ENCODE data around the gene BBOF1.

The BBOF1 gene

DNA sequence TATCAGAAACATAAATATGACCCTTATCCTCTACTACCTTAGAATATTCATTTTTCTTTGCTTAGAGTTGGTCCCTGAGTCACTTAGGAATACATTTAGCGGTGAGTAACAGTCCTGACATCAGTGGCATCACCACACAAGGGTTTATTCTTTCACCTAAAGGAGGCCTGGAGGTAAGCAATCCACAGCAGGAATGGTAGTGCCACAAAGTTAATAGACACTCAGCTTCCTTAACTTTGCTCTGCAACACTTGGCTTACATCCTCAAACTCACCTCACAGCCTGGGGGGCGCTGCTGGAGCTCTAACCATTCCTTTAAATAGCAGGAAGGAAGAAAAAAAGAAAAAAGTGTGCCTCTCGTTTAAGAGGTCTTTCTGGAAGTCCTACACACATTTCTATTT lies 29.1 kb downstream of the BBOF1 start:
- Histone ChIP-seq H4K20me1 (no peaks in the 10 kb centered on the region), H3K36me3 (no peaks in the 10 kb centered on the region), H3K4me1 (peaks cover 0 to 15% (median 10%) of the 10 kb centered on the region in 10 experiments; a peak in 11 of 20 replicates), H3K27ac (no peak overlapping the region), H3K4me3 (no peak overlapping the region), H3K27me3 (no peaks in the 10 kb centered on the region), H3K9ac (no peak overlapping the region), H3K4me2 (no peak overlapping the region), H3K9me3 (replicated peaks in 1 of 11) (no peaks in the 10 kb centered on the region)
- TF ChIP-seq Cebpa-rat (IDR thresholded peaks at IDR 0.05), result no peak

DNA sequence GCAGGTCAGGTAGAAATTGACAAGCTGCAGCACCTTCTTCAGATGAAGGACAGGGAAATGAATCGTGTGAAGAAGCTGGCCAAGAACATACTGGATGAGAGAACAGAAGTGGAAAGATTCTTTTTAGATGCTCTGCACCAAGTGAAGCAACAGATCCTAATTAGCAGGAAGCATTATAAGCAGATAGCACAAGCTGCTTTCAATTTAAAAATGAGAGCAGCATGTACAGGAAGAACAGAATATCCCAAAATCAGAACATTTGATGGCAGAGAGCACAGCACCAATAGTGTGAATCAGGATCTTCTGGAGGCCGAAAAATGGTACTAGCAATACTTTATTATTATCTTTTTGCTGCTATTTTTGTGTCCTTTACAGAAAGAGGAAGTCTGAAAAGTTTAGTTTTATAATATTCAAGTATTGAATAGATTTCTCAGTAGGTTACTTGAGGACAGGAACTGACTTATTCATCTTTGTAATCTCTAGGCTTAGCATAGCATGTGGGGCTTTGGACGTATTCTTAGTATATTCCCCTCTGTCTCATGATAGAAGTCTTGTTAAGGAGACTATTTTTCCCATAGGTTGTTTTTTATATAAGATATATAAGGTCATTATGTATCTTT lies 30.8 kb downstream of the BBOF1 start:
- H3K27ac ChIP-seq, result no peak overlapping the region
- no peaks in the 10 kb centered on the region for H3K9me3 ChIP-seq (replicated peaks in 1 of 11)
- no peak for TF ChIP-seq Cebpa-rat (IDR thresholded peaks at IDR 0.05)
- H3K27me3 ChIP-seq, result no peaks in the 10 kb centered on the region
- peak overlapping the region in 5 of 11 experiments; percentile 10 to 50 (median 18); a peak in 7 of 22 replicates for H3K4me2 ChIP-seq
- H3K4me3 ChIP-seq, result no peak overlapping the region
- no peak overlapping the region for H3K9ac ChIP-seq
- H3K4me1 ChIP-seq, result peaks cover 0 to 15% (median 10%) of the 10 kb centered on the region in 10 experiments; a peak in 11 of 20 replicates
- H3K36me3 ChIP-seq, result no peaks in the 10 kb centered on the region
- H4K20me1 ChIP-seq, result no peaks in the 10 kb centered on the region

DNA sequence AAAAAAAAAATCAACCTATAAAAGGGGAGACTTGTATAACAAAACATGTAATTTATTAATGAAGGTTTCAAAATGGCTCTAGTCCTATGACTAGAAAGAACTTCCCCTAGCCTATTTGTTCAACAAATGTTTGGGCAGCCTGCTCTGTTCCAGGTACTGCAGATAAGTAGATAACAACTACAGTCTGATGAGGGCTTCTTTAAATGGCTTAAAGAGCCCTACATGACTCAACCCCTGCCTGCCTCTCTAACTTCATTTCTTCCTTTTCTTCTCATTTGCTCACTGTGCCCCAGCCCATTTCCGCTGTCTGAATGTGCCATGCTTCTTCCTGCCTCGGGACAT lies 43.6 kb downstream of the BBOF1 start:
- no peaks in the 10 kb centered on the region for H3K9me3 ChIP-seq (replicated peaks in 1 of 11)
- H3K4me1 ChIP-seq, result peaks cover 0 to 15% (median 0%) of the 10 kb centered on the region in 10 experiments; a peak in 5 of 20 replicates
- no peaks in the 10 kb centered on the region for H3K27me3 ChIP-seq
- H3K36me3 ChIP-seq, result peaks cover 25 to 99% (median 59%) of the 10 kb centered on the region in 11 experiments; a peak in 21 of 22 replicates
- no peak overlapping the region for H3K4me2 ChIP-seq
- no peak overlapping the region for H3K27ac ChIP-seq
- no peak for TF ChIP-seq Cebpa-rat (IDR thresholded peaks at IDR 0.05)
- H3K9ac ChIP-seq, result no peak overlapping the region
- H4K20me1 ChIP-seq, result no peaks in the 10 kb centered on the region
- no peak overlapping the region for H3K4me3 ChIP-seq

DNA sequence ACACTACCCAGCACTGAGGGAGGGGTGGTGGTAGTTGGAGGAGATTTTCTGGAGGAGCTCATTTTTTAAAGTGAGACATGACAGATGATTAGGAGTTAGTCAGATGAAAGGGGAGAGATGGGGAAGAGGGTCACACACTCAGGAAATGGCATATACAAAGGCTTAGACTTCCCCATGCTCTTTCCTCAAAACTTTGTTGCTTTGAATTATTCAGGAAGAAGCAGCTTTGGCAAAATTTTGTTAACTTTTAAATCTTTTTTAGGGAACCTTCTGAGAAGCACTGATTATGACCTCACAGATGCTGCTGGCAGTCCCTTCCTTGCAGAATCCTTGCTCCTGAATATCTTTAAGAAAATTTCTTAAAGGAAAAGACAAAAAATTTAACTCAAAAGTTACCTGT lies 45.3 kb downstream of the BBOF1 start:
- Histone ChIP-seq H3K4me1 (peaks cover 0 to 15% (median 0%) of the 10 kb centered on the region in 10 experiments; a peak in 5 of 20 replicates), H3K27ac (no peak overlapping the region), H3K4me2 (peak overlapping the region in 2 of 11 experiments; percentile 60 to 63; a peak in 4 of 22 replicates), H4K20me1 (no peaks in the 10 kb centered on the region), H3K4me3 (no peak overlapping the region), H3K36me3 (peaks cover 25 to 85% (median 66%) of the 10 kb centered on the region in 11 experiments; a peak in 21 of 22 replicates), H3K27me3 (no peaks in the 10 kb centered on the region), H3K9ac (no peak overlapping the region), H3K9me3 (replicated peaks in 1 of 11) (no peaks in the 10 kb centered on the region)
- no peak for TF ChIP-seq Cebpa-rat (IDR thresholded peaks at IDR 0.05)

GRCh38 chr14:74064883-74065282 lies 45.7 kb downstream of the BBOF1 start:
- no peak overlapping the region for H3K27ac ChIP-seq
- peaks cover 21 to 82% (median 61%) of the 10 kb centered on the region in 11 experiments; a peak in 21 of 22 replicates for H3K36me3 ChIP-seq
- H3K4me2 ChIP-seq, result peak overlapping the region in 2 of 11 experiments; percentile 60 to 63; a peak in 4 of 22 replicates
- H3K4me3 ChIP-seq, result no peak overlapping the region
- TF ChIP-seq Cebpa-rat (IDR thresholded peaks at IDR 0.05), result no peak
- H3K27me3 ChIP-seq, result no peaks in the 10 kb centered on the region
- H3K9me3 ChIP-seq (replicated peaks in 1 of 11), result no peaks in the 10 kb centered on the region
- H4K20me1 ChIP-seq, result no peaks in the 10 kb centered on the region
- H3K9ac ChIP-seq, result no peak overlapping the region
- H3K4me1 ChIP-seq, result peaks cover 0 to 15% (median 0%) of the 10 kb centered on the region in 10 experiments; a peak in 5 of 20 replicates

DNA sequence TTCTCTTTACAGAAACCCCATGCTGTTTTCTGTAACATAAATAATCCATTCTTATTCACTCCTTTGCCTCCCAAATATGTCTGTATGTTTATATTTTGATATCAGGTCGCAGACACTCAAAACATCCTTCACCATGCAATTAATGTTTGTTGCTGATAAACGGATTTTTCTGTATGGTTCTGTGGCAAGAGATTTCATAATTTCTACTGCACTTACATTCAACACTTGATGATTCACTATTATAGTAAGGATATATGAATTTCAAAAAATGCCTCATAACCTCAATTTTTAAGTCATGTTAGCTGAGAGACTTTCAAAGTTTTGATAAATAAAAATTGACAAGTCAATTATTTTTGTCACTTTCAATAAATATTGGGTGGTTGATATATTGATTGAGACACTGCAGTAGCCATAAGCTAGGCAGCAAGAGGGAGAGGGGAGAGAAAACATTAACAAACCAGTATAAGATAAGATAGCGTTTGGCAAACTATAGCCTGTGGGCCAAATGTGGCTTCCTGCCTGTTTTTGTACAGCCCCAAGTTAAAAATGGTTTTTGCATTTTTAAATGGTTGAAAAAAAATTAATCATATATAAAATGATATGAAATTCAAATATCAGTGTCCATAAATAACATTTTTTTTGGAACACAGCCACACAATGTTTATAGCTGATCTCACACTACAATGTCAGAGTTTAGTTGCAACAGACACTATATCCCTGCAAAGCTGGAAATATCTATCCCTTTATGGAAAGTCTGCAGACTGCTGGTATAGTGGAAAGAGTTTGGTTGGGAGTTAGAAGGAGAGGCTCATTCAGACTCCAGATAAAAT lies 46.8 kb downstream of the BBOF1 start:
- Histone ChIP-seq H3K36me3 (peaks cover 18 to 81% (median 62%) of the 10 kb centered on the region in 11 experiments), H3K9ac (no peak overlapping the region)
- no peak for TF ChIP-seq Cebpa-rat (IDR thresholded peaks at IDR 0.05)

GRCh38 chr14:74077401-74077800 lies 58.3 kb downstream of the BBOF1 start:
- H3K4me1 ChIP-seq, result no peaks in the 10 kb centered on the region; a peak in 1 of 20 replicates
- H3K27ac ChIP-seq, result no peak overlapping the region
- H3K36me3 ChIP-seq, result peaks cover 0 to 16% (median 3%) of the 10 kb centered on the region in 11 experiments; a peak in 11 of 22 replicates
- no peak overlapping the region for H3K4me3 ChIP-seq
- no peaks in the 10 kb centered on the region for H3K9me3 ChIP-seq (replicated peaks in 1 of 11)
- H3K9ac ChIP-seq, result no peak overlapping the region
- no peak overlapping the region for H3K4me2 ChIP-seq
- no peaks in the 10 kb centered on the region for H3K27me3 ChIP-seq
- no peaks in the 10 kb centered on the region for H4K20me1 ChIP-seq
- no peak for TF ChIP-seq Cebpa-rat (IDR thresholded peaks at IDR 0.05)

More for the DNA sequence above, 46.8 kb downstream of the BBOF1 start:
- Histone ChIP-seq H3K27me3 (no peaks in the 10 kb centered on the region), H3K9me3 (replicated peaks in 1 of 11) (no peaks in the 10 kb centered on the region), H4K20me1 (no peaks in the 10 kb centered on the region), H3K4me1 (peaks cover 0 to 15% (median 0%) of the 10 kb centered on the region in 10 experiments; a peak in 5 of 20 replicates), H3K27ac (no peak overlapping the region), H3K4me3 (no peak overlapping the region), H3K4me2 (no peak overlapping the region)

DNA sequence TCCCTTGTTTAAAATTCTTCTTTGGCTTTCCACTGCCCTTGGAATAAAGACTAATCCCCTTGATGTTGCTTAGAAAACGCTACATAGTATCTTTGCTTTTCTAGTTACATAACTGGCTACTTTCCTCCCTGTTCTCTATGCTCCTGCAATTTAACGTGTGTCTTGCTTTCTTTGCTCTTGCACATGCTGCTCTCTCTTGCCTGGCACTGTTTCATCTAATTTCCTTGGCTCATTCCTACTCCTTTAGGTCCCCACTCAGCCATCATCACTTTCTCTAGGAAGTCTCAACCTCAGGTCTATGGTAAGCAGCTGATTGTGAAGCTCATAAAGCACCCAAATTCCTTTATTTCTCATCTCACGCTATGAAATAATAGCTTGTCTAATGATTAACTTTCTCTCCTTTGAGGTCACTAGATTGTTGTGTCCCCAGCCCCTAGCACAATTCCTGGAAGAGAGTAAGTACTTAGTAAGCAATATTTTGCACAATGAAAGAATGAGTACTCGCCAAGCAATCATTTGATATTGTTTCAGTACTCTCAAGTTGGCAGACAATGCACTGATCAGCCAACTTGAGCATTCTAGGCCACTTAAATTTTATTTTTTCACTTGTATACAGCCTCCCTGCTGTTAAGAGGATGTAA lies 61.8 kb downstream of the BBOF1 start:
- TF ChIP-seq Cebpa-rat (IDR thresholded peaks at IDR 0.05), result no peak
- Histone ChIP-seq H3K27ac (no peak overlapping the region), H3K4me2 (no peak overlapping the region), H3K9me3 (replicated peaks in 1 of 11) (no peaks in the 10 kb centered on the region), H4K20me1 (no peaks in the 10 kb centered on the region), H3K27me3 (no peaks in the 10 kb centered on the region), H3K36me3 (no peaks in the 10 kb centered on the region), H3K4me3 (no peak overlapping the region), H3K4me1 (peaks cover 16 to 23% (median 19%) of the 10 kb centered on the region in 10 experiments), H3K9ac (no peak overlapping the region)

DNA sequence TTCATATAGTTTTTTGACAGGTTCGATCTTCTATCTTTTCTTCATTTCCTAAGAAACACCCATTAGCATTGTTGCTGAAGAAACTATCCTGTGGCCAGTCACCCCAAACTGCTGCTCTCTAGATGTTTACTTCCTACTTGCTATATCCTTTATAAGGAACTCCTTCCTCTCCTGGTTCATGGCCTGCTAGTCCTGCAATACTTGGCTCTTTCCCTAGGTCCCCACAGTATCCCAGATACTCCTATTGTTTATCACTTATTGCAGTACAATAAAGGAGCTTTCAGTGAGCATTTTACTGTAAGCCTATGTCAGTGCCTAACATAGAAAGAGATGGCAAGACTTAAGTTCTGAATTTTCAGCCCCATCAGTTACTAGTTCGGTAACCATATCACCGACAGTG lies 62.3 kb downstream of the BBOF1 start:
- Histone ChIP-seq H3K4me1 (peaks cover 21 to 28% (median 24%) of the 10 kb centered on the region in 10 experiments), H3K27ac (no peak overlapping the region), H3K4me3 (no peak overlapping the region), H3K27me3 (no peaks in the 10 kb centered on the region), H3K9ac (no peak overlapping the region), H3K9me3 (replicated peaks in 1 of 11) (no peaks in the 10 kb centered on the region), H3K4me2 (no peak overlapping the region), H4K20me1 (no peaks in the 10 kb centered on the region; a peak in 1 of 22 replicates), H3K36me3 (no peaks in the 10 kb centered on the region)
- TF ChIP-seq Cebpa-rat (IDR thresholded peaks at IDR 0.05), result no peak
